Endodermal cell (in vitro differentiated cells): ENCODE measurements around the gene FAM20A. TPM values are rescaled to one million over a fixed set of nuclear protein-coding genes. Genes with fewer than 3 reads are reported as not detected.

Source experiments
- DNase-seq: peaks from one replicate; pipeline ENCODE4 v3.0.0-alpha.2; 2017
- H3K27ac ChIP-seq: 2 replicates; pipeline ENCODE4 v1.5.1; 2013; ENCODE audit warnings: mild to moderate bottlenecking, low read depth, low read length, moderate library complexity
- H3K27me3 ChIP-seq: 2 replicates; pipeline ENCODE4 v1.6.1; 2013; ENCODE audit warnings: mild to moderate bottlenecking, low read length, moderate library complexity; ENCODE audit not compliant: insufficient read depth, control insufficient read depth, poor library complexity, severe bottlenecking
- H3K36me3 ChIP-seq: 2 replicates; pipeline ENCODE4 v1.7.0; 2013; ENCODE audit warnings: mild to moderate bottlenecking, low read length, moderate library complexity; ENCODE audit not compliant: control insufficient read depth, insufficient read depth
- H3K4me1 ChIP-seq: one replicate; pipeline ENCODE4 v1.7.0; 2013; ENCODE audit warnings: low read length; ENCODE audit not compliant: control insufficient read depth, insufficient read depth
- H3K4me3 ChIP-seq: 2 replicates; pipeline ENCODE4 v1.5.1; 2013; ENCODE audit warnings: mild to moderate bottlenecking, low read length, moderate library complexity
- H3K9ac ChIP-seq: 2 replicates; pipeline ENCODE4 v1.6.1; 2013; ENCODE audit warnings: mild to moderate bottlenecking, low read length, moderate library complexity; ENCODE audit not compliant: poor library complexity, severe bottlenecking; ENCODE audit errors: extremely low read depth
- H3K9me3 ChIP-seq: 2 replicates; pipeline ENCODE4 v1.6.1; 2013; ENCODE audit warnings: mild to moderate bottlenecking, low read length, moderate library complexity; ENCODE audit not compliant: control insufficient read depth
- H3K27ac Mint-ChIP-seq: 2 replicates; pipeline ENCODE4 v1.8.0; 2020; ENCODE audit warnings: mixed read lengths
- H3K27me3 Mint-ChIP-seq: 2 replicates; pipeline ENCODE4 v1.8.0; 2021; ENCODE audit warnings: mild to moderate bottlenecking, mixed read lengths; ENCODE audit not compliant: insufficient read depth
- H3K36me3 Mint-ChIP-seq: 2 replicates; pipeline ENCODE4 v1.8.0; 2020; ENCODE audit warnings: low read depth, mixed read lengths
- H3K4me1 Mint-ChIP-seq: 2 replicates; pipeline ENCODE4 v1.8.0; 2020; ENCODE audit warnings: mixed read lengths
- H3K4me3 Mint-ChIP-seq: 2 replicates; pipeline ENCODE4 v1.8.0; 2020; ENCODE audit warnings: mild to moderate bottlenecking, moderate library complexity, mixed read lengths
- H3K9me3 Mint-ChIP-seq: 2 replicates; pipeline ENCODE4 v1.8.0; 2020; ENCODE audit warnings: mild to moderate bottlenecking, mixed read lengths
- WGBS, 2 experiments: methylation state at CpG; one replicate each; pipeline versions ENCODE4 v1.1.5 to v1.1.7; 2013; ENCODE audit warnings: missing lambda C conversion rate in 2 of 2, mixed read lengths in 1 of 2; ENCODE audit not compliant: insufficient coverage in 1 of 2, insufficient read length in 1 of 2; 5-methylcytosine and 5-hydroxymethylcytosine counted together
- long read RNA-seq, 4 experiments: library from polyadenylated mRNA in 2 of 4; library from RNA in 1 of 4; library from capped mRNA in 1 of 4; stranded (forward) in 3 of 4; unstranded in 1 of 4; transcript quantifications; one replicate each; pipeline ENCODE4 v2.0.0, GENCODE V29; 2020 to 2021; ENCODE audit warnings: inconsistent platforms in 1 of 4
- polyA plus RNA-seq, 2 experiments: library from polyadenylated mRNA; stranded (reverse); fragments of 50-300 nt; gene quantifications; one replicate each; pipeline ENCODE4 v1.2.3, GENCODE V29; 2013
- total RNA-seq, 2 donors: library from RNA; stranded (reverse); fragmentation: NEBNext Ultra II Directional in 1 of 2; extraction: Animal tissue kit (Norgen Biotek cat#: 25700) in 1 of 2; gene quantifications; 2 replicates in 1 of 2; 3 replicates in 1 of 2; pipeline ENCODE4 v1.2.1, GENCODE V29; 2021
- TF ChIP-seq, protein P1 (sequence below): fragments of 200-600 bp; sonication (generic); conservative IDR thresholded peaks from 2 replicates; pipeline ENCODE4 v1.5.0; 2021; ENCODE audit warnings: antibody characterized with exemption, mild to moderate bottlenecking

The FAM20A gene
- 10 to 100 TPM; 58.7 to 74.3 TPM for total RNA-seq
- 18.7 TPM for polyA plus RNA-seq (2013, experiment 1 of 2)
- 24.6 TPM for polyA plus RNA-seq (2013, experiment 2 of 2)
- long read RNA-seq, experiment 1, transcript FAM20A-205 (11 exons, 2,955 nt): major isoform, 7 of 28 reads
- long read RNA-seq, experiment 1, partial matches to known transcripts: 9 of 28 reads
- long read RNA-seq, experiment 1, other reads (novel, unspliced or antisense): 12 of 28 reads
- long read RNA-seq, experiment 2, transcript FAM20A-205 (11 exons, 2,955 nt): major isoform, 80 of 205 reads
- long read RNA-seq, experiment 2, partial matches to known transcripts: 34 of 205 reads
- long read RNA-seq, experiment 2, other reads (novel, unspliced or antisense): 89 of 205 reads
- long read RNA-seq, experiment 3, transcript FAM20A-205 (11 exons, 2,955 nt): major isoform, 8 of 40 reads
- long read RNA-seq, experiment 3, partial matches to known transcripts: 11 of 40 reads
- long read RNA-seq, experiment 3, other reads (novel, unspliced or antisense): 20 of 40 reads
- long read RNA-seq, experiment 4, partial matches to known transcripts: 8 of 20 reads
- long read RNA-seq, experiment 4, other reads (novel, unspliced or antisense): 10 of 20 reads

DNA sequence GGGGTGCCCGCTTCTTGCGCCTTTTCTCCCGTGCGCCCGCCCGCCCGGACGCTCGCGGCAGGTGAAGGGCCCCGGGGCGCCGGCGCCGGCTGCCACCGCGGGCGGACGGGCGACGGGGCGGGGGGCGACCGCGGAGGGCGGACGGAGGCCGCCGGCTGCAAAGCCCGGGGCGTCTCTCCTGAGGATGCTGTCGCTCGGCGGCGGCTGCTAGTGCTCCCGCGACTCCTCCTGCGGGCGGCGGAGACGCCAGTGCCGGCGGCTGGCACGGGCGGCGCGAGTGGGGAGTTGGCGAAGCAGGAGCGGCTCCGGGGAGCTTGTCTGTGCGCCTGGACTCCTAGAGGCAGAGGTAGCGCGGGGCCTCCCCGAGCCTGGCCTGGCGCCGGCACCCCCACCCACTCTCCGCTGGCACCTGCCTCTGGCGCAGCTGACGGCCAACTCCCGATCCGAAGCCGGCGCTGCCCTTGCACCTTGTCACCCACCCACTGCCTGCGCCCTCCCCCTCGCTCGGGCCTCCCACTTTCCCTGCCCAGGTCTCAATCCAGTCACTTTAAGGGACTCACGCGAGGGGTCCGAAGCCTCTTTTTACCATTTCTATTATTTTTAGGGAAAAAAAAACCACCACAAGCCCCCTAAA is at the start of gene FAM20A:
TSS of gene FAM20A (minus strand) at position 437 of the 634 bp plus-strand sequence. CDS start 701 bp downstream, outside the sequence.
- no peaks in the 10 kb centered on the region for H3K9me3 Mint-ChIP-seq
- TF ChIP-seq, protein P1, sequence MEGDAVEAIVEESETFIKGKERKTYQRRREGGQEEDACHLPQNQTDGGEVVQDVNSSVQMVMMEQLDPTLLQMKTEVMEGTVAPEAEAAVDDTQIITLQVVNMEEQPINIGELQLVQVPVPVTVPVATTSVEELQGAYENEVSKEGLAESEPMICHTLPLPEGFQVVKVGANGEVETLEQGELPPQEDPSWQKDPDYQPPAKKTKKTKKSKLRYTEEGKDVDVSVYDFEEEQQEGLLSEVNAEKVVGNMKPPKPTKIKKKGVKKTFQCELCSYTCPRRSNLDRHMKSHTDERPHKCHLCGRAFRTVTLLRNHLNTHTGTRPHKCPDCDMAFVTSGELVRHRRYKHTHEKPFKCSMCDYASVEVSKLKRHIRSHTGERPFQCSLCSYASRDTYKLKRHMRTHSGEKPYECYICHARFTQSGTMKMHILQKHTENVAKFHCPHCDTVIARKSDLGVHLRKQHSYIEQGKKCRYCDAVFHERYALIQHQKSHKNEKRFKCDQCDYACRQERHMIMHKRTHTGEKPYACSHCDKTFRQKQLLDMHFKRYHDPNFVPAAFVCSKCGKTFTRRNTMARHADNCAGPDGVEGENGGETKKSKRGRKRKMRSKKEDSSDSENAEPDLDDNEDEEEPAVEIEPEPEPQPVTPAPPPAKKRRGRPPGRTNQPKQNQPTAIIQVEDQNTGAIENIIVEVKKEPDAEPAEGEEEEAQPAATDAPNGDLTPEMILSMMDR: no peak
- Histone ChIP-seq H3K27me3 (peaks cover 5% of the 10 kb centered on the region), H3K4me3 (peak within 1 kb of the TSS; percentile 89), H3K27ac (no peak within 1 kb of the TSS), H3K9me3 (peaks cover 12% of the 10 kb centered on the region), H3K36me3 (peaks cover 24% of the 10 kb centered on the region), H3K4me1 (peaks cover 5% of the 10 kb centered on the region), H3K9ac (peak within 1 kb of the TSS; percentile 73)
- H3K4me1 Mint-ChIP-seq: peaks cover 42% of the 10 kb centered on the region
- H3K36me3 Mint-ChIP-seq: peaks cover 25% of the 10 kb centered on the region
- peak; percentile 90 for DNase-seq
- peaks cover 34% of the 10 kb centered on the region for H3K27me3 Mint-ChIP-seq
- peak within 1 kb of the TSS; percentile 92 for H3K4me3 Mint-ChIP-seq
- no peak within 1 kb of the TSS for H3K27ac Mint-ChIP-seq
- 1 to 4% methylated on average over 8 to 69 of the region's 69 CpGs for WGBS, 2 experiments

DNA sequence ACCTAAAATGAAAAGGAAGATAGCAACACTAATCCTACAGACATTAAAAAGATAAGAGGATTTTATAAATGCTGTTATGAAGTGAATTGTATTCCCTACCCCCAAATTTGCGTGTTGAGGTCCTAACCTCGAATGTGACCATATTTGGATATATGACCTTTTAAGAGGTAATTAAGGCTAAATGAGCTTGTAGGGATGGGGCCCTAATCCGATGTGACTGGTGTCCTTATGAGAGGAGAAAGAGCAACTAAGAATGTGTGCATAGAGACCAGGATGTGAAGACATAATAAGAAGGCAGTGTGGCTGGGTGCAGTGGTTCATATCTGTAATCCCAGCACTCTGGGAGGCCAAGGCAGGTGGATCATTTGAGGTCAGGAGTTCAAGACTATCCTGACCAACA is 48.2 kb upstream of the FAM20A start:
- TF ChIP-seq, protein P1: no peak
- no peak for DNase-seq
- Histone ChIP-seq H3K9ac (no peak overlapping the region), H3K36me3 (no peaks in the 10 kb centered on the region), H3K4me1 (peaks cover 4% of the 10 kb centered on the region), H3K27me3 (no peaks in the 10 kb centered on the region), H3K27ac (no peak overlapping the region), H3K4me3 (peak overlapping the region; percentile 57), H3K9me3 (peaks cover 24% of the 10 kb centered on the region)
- Mint-ChIP-seq H3K4me1 (peaks cover 6% of the 10 kb centered on the region), H3K27me3 (no peaks in the 10 kb centered on the region), H3K36me3 (no peaks in the 10 kb centered on the region), H3K4me3 (no peak overlapping the region), H3K9me3 (peaks cover 15% of the 10 kb centered on the region), H3K27ac (no peak overlapping the region)
- WGBS, 2 experiments: 84 to 86% methylated on average over 3 of the region's 3 CpGs

- no peaks in the 10 kb centered on the region for H3K27me3 ChIP-seq
- Mint-ChIP-seq H3K27me3 (no peaks in the 10 kb centered on the region), H3K9me3 (peaks cover 15% of the 10 kb centered on the region), H3K4me1 (peaks cover 8% of the 10 kb centered on the region), H3K27ac (peak overlapping the region; percentile 34), H3K4me3 (no peak overlapping the region), H3K36me3 (no peaks in the 10 kb centered on the region)
- 89 to 90% methylated on average over 10 to 11 of the region's 11 CpGs for WGBS, 2 experiments
- DNase-seq: no peak
- H3K4me3 ChIP-seq: peak overlapping the region; percentile 11
- peaks cover 20% of the 10 kb centered on the region for H3K9me3 ChIP-seq
- H3K4me1 ChIP-seq: peaks cover 4% of the 10 kb centered on the region
- H3K27ac ChIP-seq: no peak overlapping the region
- no peak overlapping the region for H3K9ac ChIP-seq
- no peaks in the 10 kb centered on the region for H3K36me3 ChIP-seq
- TF ChIP-seq, protein P1: no peak
Observed at GRCh38 chr17:68646626-68647526, 45.7 kb upstream of the FAM20A start.
